Keratinocyte (primary cell): ENCODE results near the gene MGLL. TPM values are rescaled to one million over a fixed set of nuclear protein-coding genes. Genes with fewer than 3 reads are reported as not detected.

ENCODE experiments used
- DNase-seq: peaks from one replicate; pipeline ENCODE4 v3.0.0-alpha.2; 2011; ENCODE audit warnings: low read depth, missing footprints, low spot score
- FAIRE-seq: peaks from 2 replicates; lab custom pipeline; 2011; peaks lifted over from hg19 to GRCh38; lab: Jason Lieb, UNC
- H2AFZ ChIP-seq: 2 replicates; pipeline ENCODE4 v1.6.0; 2012; ENCODE audit warnings: low read length, control low read depth, inconsistent platforms; ENCODE audit not compliant: control insufficient read depth
- H3K27ac ChIP-seq: 2 replicates; pipeline ENCODE4 v1.5.1; 2011; ENCODE audit warnings: low read length; ENCODE audit not compliant: control insufficient read depth, insufficient read depth
- H3K27me3 ChIP-seq: 3 replicates; pipeline ENCODE4 v1.6.0; 2011; ENCODE audit warnings: low read length; ENCODE audit not compliant: control insufficient read depth, insufficient read depth; ENCODE audit errors: extremely low read depth
- H3K36me3 ChIP-seq, 2 experiments: 2 replicates in 1 of 2; 3 replicates in 1 of 2; pipeline ENCODE4 v1.5.1; 2011; ENCODE audit warnings: low read length in 2 of 2, mild to moderate bottlenecking in 1 of 2; ENCODE audit not compliant: control insufficient read depth in 2 of 2, insufficient read depth in 2 of 2; ENCODE audit errors: extremely low read depth in 1 of 2
- H3K4me1 ChIP-seq: 3 replicates; pipeline ENCODE4 v1.5.1; 2011; ENCODE audit warnings: low read length; ENCODE audit not compliant: control insufficient read depth, insufficient read depth; ENCODE audit errors: extremely low read depth
- H3K4me2 ChIP-seq: 3 replicates; pipeline ENCODE4 v1.6.0; 2011; ENCODE audit warnings: low read depth, low read length; ENCODE audit not compliant: control insufficient read depth, insufficient read depth; ENCODE audit errors: extremely low read depth
- H3K4me3 ChIP-seq, 3 experiments: fragments of 200-600 bp in 1 of 3; sonication (generic) in 1 of 3; 2 replicates in 2 of 3; 3 replicates in 1 of 3; pipeline ENCODE4 v1.5.1; 2011 to 2016; ENCODE audit warnings: low read length in 3 of 3, mild to moderate bottlenecking in 3 of 3, control low read depth in 2 of 3, inconsistent platforms in 1 of 3, low read depth in 1 of 3, mixed read lengths in 1 of 3, mixed run types in 1 of 3, moderate library complexity in 1 of 3; ENCODE audit not compliant: control insufficient read depth in 2 of 3, insufficient read depth in 2 of 3; ENCODE audit errors: extremely low read depth in 1 of 3
- H3K79me2 ChIP-seq: 2 replicates; pipeline ENCODE4 v1.6.0; 2012; ENCODE audit warnings: low read length; ENCODE audit not compliant: control insufficient read depth, insufficient read depth
- H3K9ac ChIP-seq: 3 replicates; pipeline ENCODE4 v1.6.0; 2011; ENCODE audit warnings: low read length; ENCODE audit not compliant: control insufficient read depth, insufficient read depth; ENCODE audit errors: extremely low read depth
- H3K9me1 ChIP-seq: 3 replicates; pipeline ENCODE4 v1.6.0; 2011; ENCODE audit warnings: low read length; ENCODE audit not compliant: control insufficient read depth, insufficient read depth; ENCODE audit errors: extremely low read depth
- H3K9me3 ChIP-seq: 2 replicates; pipeline ENCODE4 v1.5.1; 2012; ENCODE audit warnings: low read depth, low read length; ENCODE audit not compliant: control insufficient read depth
- H4K20me1 ChIP-seq: 3 replicates; pipeline ENCODE4 v1.6.0; 2011; ENCODE audit warnings: low read length; ENCODE audit not compliant: control insufficient read depth, insufficient read depth; ENCODE audit errors: extremely low read depth
- EZH2 ChIP-seq: IDR thresholded peaks from one replicate; pipeline ENCODE4 v1.6.1; 2012; ENCODE audit warnings: inconsistent platforms, mild to moderate bottlenecking, low read length, moderate library complexity
- dilution Hi-C: fragments of 300-500 bp; cut with MboI; formaldehyde crosslinking; loops from one replicate; pipeline ENCODE4 v1.7.0; 2020; ENCODE audit warnings: low sequenced_read_pairs; ENCODE audit not compliant: extremely low pct_ligation_motif_present
- polyA plus RNA-seq, 5 experiments: library from polyadenylated mRNA; depleted of rRNA in 3 of 5; stranded (reverse) in 3 of 5; stranded (forward) in 1 of 5; unstranded in 1 of 5; fragments of >200 nt; gene quantifications; 1 replicate in 1 of 5; 2 replicates in 3 of 5; 3 replicates in 1 of 5; pipeline versions ENCODE4 v1.2.1 to v1.2.3, GENCODE V29; 2011 to 2012; ENCODE audit warnings: missing spikeins in 2 of 5, low read depth in 1 of 5, low replicate concordance in 1 of 5
- TF ChIP-seq, protein P1 (sequence below), 3 experiments: IDR thresholded peaks in 1 of 3; conservative IDR thresholded peaks in 1 of 3; optimal IDR thresholded peaks in 1 of 3; 2 replicates in 2 of 3; 3 replicates in 1 of 3; pipeline versions ENCODE3 to v1.5.1; 2011; ENCODE audit warnings: low read length in 3 of 3, mild to moderate bottlenecking in 3 of 3, moderate library complexity in 2 of 3, control low read depth in 1 of 3, inconsistent platforms in 1 of 3; ENCODE audit not compliant: insufficient read depth in 2 of 3; ENCODE audit errors: extremely low read depth in 1 of 3

Gene MGLL
- polyA plus RNA-seq, 1 donor (not counting 4 experiments of a cell fraction or from before 2014, with no cell fraction given) = 17.8 TPM

DNA sequence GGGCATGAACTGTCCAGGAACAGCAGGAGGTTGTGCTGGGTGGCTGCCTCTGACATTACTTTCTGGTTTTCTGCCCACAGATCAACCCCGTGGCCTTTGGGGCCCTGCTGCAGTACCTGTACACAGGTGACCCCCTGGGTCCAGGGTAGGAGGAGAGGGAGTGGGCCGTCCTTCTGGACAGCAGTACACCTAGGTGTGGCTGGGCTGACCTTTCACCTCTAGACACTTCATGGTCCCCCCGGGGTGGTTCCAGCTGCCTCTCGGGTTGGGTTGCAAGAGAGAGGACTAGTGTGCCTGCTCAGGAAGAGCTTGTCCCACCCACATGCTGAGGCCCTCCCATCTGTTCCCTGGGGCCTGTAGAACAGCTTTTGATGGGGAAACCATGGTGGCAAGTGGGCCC is 145.9 kb downstream of the MGLL start:
- Histone ChIP-seq H4K20me1 (no peaks in the 10 kb centered on the region), H3K27ac (peak overlapping the region; percentile 26), H3K9me1 (no peaks in the 10 kb centered on the region), H3K4me3 (no peak overlapping the region), H3K9me3 (no peaks in the 10 kb centered on the region), H3K27me3 (no peaks in the 10 kb centered on the region), H3K4me2 (peak overlapping the region; percentile 16), H3K4me1 (peaks cover 37% of the 10 kb centered on the region), H3K79me2 (no peaks in the 10 kb centered on the region), H2AFZ (no peak overlapping the region), H3K9ac (no peak overlapping the region), H3K36me3 (peaks cover 1 to 6% of the 10 kb centered on the region in 2 experiments)
- DNase-seq (no peak), FAIRE-seq (no peak)
- TF ChIP-seq, protein P1, sequence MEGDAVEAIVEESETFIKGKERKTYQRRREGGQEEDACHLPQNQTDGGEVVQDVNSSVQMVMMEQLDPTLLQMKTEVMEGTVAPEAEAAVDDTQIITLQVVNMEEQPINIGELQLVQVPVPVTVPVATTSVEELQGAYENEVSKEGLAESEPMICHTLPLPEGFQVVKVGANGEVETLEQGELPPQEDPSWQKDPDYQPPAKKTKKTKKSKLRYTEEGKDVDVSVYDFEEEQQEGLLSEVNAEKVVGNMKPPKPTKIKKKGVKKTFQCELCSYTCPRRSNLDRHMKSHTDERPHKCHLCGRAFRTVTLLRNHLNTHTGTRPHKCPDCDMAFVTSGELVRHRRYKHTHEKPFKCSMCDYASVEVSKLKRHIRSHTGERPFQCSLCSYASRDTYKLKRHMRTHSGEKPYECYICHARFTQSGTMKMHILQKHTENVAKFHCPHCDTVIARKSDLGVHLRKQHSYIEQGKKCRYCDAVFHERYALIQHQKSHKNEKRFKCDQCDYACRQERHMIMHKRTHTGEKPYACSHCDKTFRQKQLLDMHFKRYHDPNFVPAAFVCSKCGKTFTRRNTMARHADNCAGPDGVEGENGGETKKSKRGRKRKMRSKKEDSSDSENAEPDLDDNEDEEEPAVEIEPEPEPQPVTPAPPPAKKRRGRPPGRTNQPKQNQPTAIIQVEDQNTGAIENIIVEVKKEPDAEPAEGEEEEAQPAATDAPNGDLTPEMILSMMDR (optimal IDR thresholded peaks at IDR 0.05 in 1 of 3, IDR thresholded peaks at IDR 0.05 in 1 of 3, conservative IDR thresholded peaks at IDR 0.05 in 1 of 3; ENCODE audit: extremely low read depth in 1 of 3, insufficient read depth in 2 of 3, low read length in 3 of 3) = no peak
- TF ChIP-seq EZH2 = no peak
- dilution Hi-C loops = no loop called here

GRCh38 chr3:127675651-127676391 is 146.5 kb downstream of the MGLL start:
- no peak overlapping the region for H3K9ac ChIP-seq
- H3K4me2 ChIP-seq = peak overlapping the region; percentile 16
- dilution Hi-C loops = no loop called here

More at GRCh38 chr3:127675651-127676391, 146.5 kb downstream of the MGLL start:
- peak overlapping the region; percentile 26 for H3K27ac ChIP-seq
- FAIRE-seq (no peak), DNase-seq (no peak)
- H3K9me3 ChIP-seq = no peaks in the 10 kb centered on the region
- H3K79me2 ChIP-seq = no peaks in the 10 kb centered on the region
- peaks cover 1 to 6% of the 10 kb centered on the region in 2 experiments for H3K36me3 ChIP-seq
- no peaks in the 10 kb centered on the region for H3K27me3 ChIP-seq
- H3K4me3 ChIP-seq = no peak overlapping the region
- no peaks in the 10 kb centered on the region for H3K9me1 ChIP-seq
- peaks cover 37% of the 10 kb centered on the region for H3K4me1 ChIP-seq
- no peak for TF ChIP-seq EZH2
- TF ChIP-seq, protein P1 (optimal IDR thresholded peaks at IDR 0.05 in 1 of 3, IDR thresholded peaks at IDR 0.05 in 1 of 3, conservative IDR thresholded peaks at IDR 0.05 in 1 of 3; ENCODE audit: extremely low read depth in 1 of 3, insufficient read depth in 2 of 3, low read length in 3 of 3) = no peak
- no peak overlapping the region for H2AFZ ChIP-seq
- no peaks in the 10 kb centered on the region for H4K20me1 ChIP-seq
